GM21515 (cell line): ENCODE measurements around the gene ZNF396.

ENCODE experiments used
- ATAC-seq: cut with Tn5 transposase; IDR thresholded peaks from one replicate; pipeline ENCODE4 v1.9.1; 2021; ENCODE audit not compliant: unreplicated experiment

The ZNF396 gene

GRCh38 chr18:35376742-35377695, at the start of gene ZNF396:
Gene ZNF396, minus strand, starts transcription at chr18:35377337. Its CDS starts 3,045 bp downstream, at chr18:35374292.
- peak; percentile 83 for ATAC-seq

- ATAC-seq, result no peak
These were observed 49.6 kb upstream of the ZNF396 start for GRCh38 chr18:35426786-35427185.

GRCh38 chr18:35424356-35424755, 47.2 kb upstream of the ZNF396 start:
- no peak for ATAC-seq

GRCh38 chr18:35422237-35422636, 45.1 kb upstream of the ZNF396 start:
- ATAC-seq, result no peak

- no peak for ATAC-seq
These were observed 41.5 kb upstream of the ZNF396 start for GRCh38 chr18:35418610-35419009.

- ATAC-seq, result no peak
These were observed 40.1 kb upstream of the ZNF396 start for GRCh38 chr18:35417223-35417622.

- no peak for ATAC-seq
These were observed 38.5 kb upstream of the ZNF396 start for GRCh38 chr18:35415511-35416073.

- no peak for ATAC-seq
These were observed 36.0 kb upstream of the ZNF396 start for GRCh38 chr18:35413163-35413511.

GRCh38 chr18:35411625-35412351, 34.7 kb upstream of the ZNF396 start:
- ATAC-seq, result no peak

GRCh38 chr18:35410561-35410960, 33.4 kb upstream of the ZNF396 start:
- ATAC-seq, result peak; percentile 59

- ATAC-seq, result no peak
These were observed 32.8 kb upstream of the ZNF396 start for GRCh38 chr18:35409911-35410310.

GRCh38 chr18:35408843-35409261, 31.7 kb upstream of the ZNF396 start:
- ATAC-seq, result no peak

GRCh38 chr18:35407871-35408481, 30.8 kb upstream of the ZNF396 start:
- peak; percentile 46 for ATAC-seq

- no peak for ATAC-seq
These were observed 29.5 kb upstream of the ZNF396 start for GRCh38 chr18:35406666-35407065.

- ATAC-seq, result no peak
These were observed 20.8 kb upstream of the ZNF396 start for GRCh38 chr18:35397976-35398375.

GRCh38 chr18:35393716-35394115, 16.6 kb upstream of the ZNF396 start:
- ATAC-seq, result no peak

- ATAC-seq, result no peak
These were observed 15.2 kb upstream of the ZNF396 start for GRCh38 chr18:35392375-35392774.

- no peak for ATAC-seq
These were observed 14.0 kb upstream of the ZNF396 start for GRCh38 chr18:35390951-35391700.

GRCh38 chr18:35389095-35389618, 12.0 kb upstream of the ZNF396 start:
- no peak for ATAC-seq

- ATAC-seq, result no peak
These were observed 10.0 kb upstream of the ZNF396 start for GRCh38 chr18:35387152-35387571.
